Smooth muscle cell (in vitro differentiated cells): ENCODE results near the gene BACH2. TPM values are rescaled to one million over a fixed set of nuclear protein-coding genes. Genes with fewer than 3 reads are reported as not detected.
A peak's percentile ranks its signal among the peaks of the same experiment; 100 is the strongest.

ENCODE experiments used
- DNase-seq: peaks from one replicate; lab custom pipeline; 2025; ENCODE audit not compliant: unreplicated experiment; lab: John Stamatoyannopoulos, UW
- H2AFZ ChIP-seq: fragments of 200-600 bp; sonication (generic); 2 replicates; pipeline ENCODE4 v1.6.0; 2016; ENCODE audit warnings: antibody characterized with exemption, low read depth, mild to moderate bottlenecking
- H3F3A ChIP-seq: fragments of 200-600 bp; sonication (generic); 2 replicates; pipeline ENCODE4 v1.6.0; 2017; ENCODE audit warnings: antibody characterized with exemption, low read depth
- H3K27ac ChIP-seq: fragments of 200-600 bp; sonication (generic); 2 replicates; pipeline ENCODE4 v1.5.1; 2016; ENCODE audit warnings: low read depth, mild to moderate bottlenecking
- H3K27me3 ChIP-seq: fragments of 200-600 bp; sonication (generic); 2 replicates; pipeline ENCODE4 v1.6.1; 2016; ENCODE audit warnings: low read depth, mild to moderate bottlenecking
- H3K36me3 ChIP-seq: fragments of 200-600 bp; sonication (generic); 2 replicates; pipeline ENCODE4 v1.5.1; 2016; ENCODE audit warnings: low read depth
- H3K4me1 ChIP-seq: fragments of 200-600 bp; sonication (generic); 2 replicates; pipeline ENCODE4 v1.5.1; 2016; ENCODE audit warnings: low read depth
- H3K4me2 ChIP-seq: fragments of 200-600 bp; sonication (generic); 2 replicates; pipeline ENCODE4 v1.6.0; 2016; ENCODE audit warnings: mild to moderate bottlenecking
- H3K4me3 ChIP-seq: fragments of 200-600 bp; sonication (generic); 2 replicates; pipeline ENCODE4 v1.5.1; 2016; ENCODE audit warnings: mild to moderate bottlenecking
- H3K79me2 ChIP-seq: fragments of 200-600 bp; sonication (generic); 2 replicates; pipeline ENCODE4 v1.6.0; 2016; ENCODE audit warnings: low read depth, mild to moderate bottlenecking
- H3K9ac ChIP-seq: fragments of 200-600 bp; sonication (generic); 2 replicates; pipeline ENCODE4 v1.6.0; 2016; ENCODE audit warnings: low read depth
- H3K9me3 ChIP-seq: fragments of 200-600 bp; sonication (generic); replicated peaks from 2 replicates; pipeline ENCODE4 v1.5.1; 2016; ENCODE audit warnings: low read depth
- H4K20me1 ChIP-seq: fragments of 200-600 bp; sonication (generic); 2 replicates; pipeline ENCODE4 v1.6.0; 2016; ENCODE audit warnings: low read depth
- CTCF ChIP-seq: fragments of 200-600 bp; sonication (generic); IDR thresholded peaks from 2 replicates; pipeline ENCODE4 v1.5.1; 2017; ENCODE audit warnings: borderline replicate concordance, mild to moderate bottlenecking, antibody characterized with exemption; ENCODE audit not compliant: insufficient read depth, poor library complexity, severe bottlenecking
- WGBS: methylation state at CpG from one replicate; pipeline ENCODE4 v1.1.7; 2016; ENCODE audit warnings: low lambda C conversion rate; 5-methylcytosine and 5-hydroxymethylcytosine counted together
- polyA plus RNA-seq: library from polyadenylated mRNA; unstranded; fragments of >200 nt; fragmentation: Nextera tagmentation; extraction: Ambion mirVana; gene quantifications from 2 replicates; pipeline ENCODE4 v1.2.1, GENCODE V29; 2016
- total RNA-seq: library from RNA; depleted of rRNA; stranded (reverse); fragments of >200 nt; gene quantifications from 2 replicates; pipeline ENCODE4 v1.2.3, GENCODE V29; 2014

The BACH2 gene
- total and polyA plus RNA-seq, 2 experiments from 2014 or later = 3.0 to 4.5 TPM

GRCh38 chr6:90097356-90097755 lies 199.3 kb downstream of the BACH2 start:
- DNase-seq = no peak
- Histone ChIP-seq H3K79me2 (no peaks in the 10 kb centered on the region), H4K20me1 (no peaks in the 10 kb centered on the region), H3K9ac (no peak overlapping the region), H3K4me2 (peak overlapping the region; percentile 25), H2AFZ (no peak overlapping the region), H3F3A (no peaks in the 10 kb centered on the region), H3K27ac (peak overlapping the region; percentile 83), H3K27me3 (no peaks in the 10 kb centered on the region), H3K9me3 (no peaks in the 10 kb centered on the region), H3K4me1 (peaks cover 11% of the 10 kb centered on the region), H3K4me3 (no peak overlapping the region), H3K36me3 (no peaks in the 10 kb centered on the region)
- WGBS = 90% methylated on average over 7 of the region's 7 CpGs
- no peak for TF ChIP-seq CTCF

- Histone ChIP-seq H3K4me3 (no peak overlapping the region), H3K4me2 (peak overlapping the region; percentile 25), H3K9me3 (no peaks in the 10 kb centered on the region), H3K4me1 (peaks cover 11% of the 10 kb centered on the region), H4K20me1 (no peaks in the 10 kb centered on the region), H3K36me3 (no peaks in the 10 kb centered on the region), H3K27me3 (no peaks in the 10 kb centered on the region), H3F3A (no peaks in the 10 kb centered on the region), H3K9ac (no peak overlapping the region), H3K27ac (peak overlapping the region; percentile 83), H2AFZ (no peak overlapping the region), H3K79me2 (no peaks in the 10 kb centered on the region)
- no peak for TF ChIP-seq CTCF
- no peak for DNase-seq
- 87% methylated on average over 4 of the region's 4 CpGs for WGBS
Measured at GRCh38 chr6:90096818-90097217, 199.8 kb downstream of the BACH2 start.

- no peaks in the 10 kb centered on the region for H4K20me1 ChIP-seq
- no peak overlapping the region for H3K9ac ChIP-seq
- no peaks in the 10 kb centered on the region for H3F3A ChIP-seq
- H3K27ac ChIP-seq = no peak overlapping the region
- peaks cover 11% of the 10 kb centered on the region for H3K4me1 ChIP-seq
- no peak for TF ChIP-seq CTCF
- 82% methylated on average over 3 of the region's 3 CpGs for WGBS
- no peaks in the 10 kb centered on the region for H3K27me3 ChIP-seq
- H3K4me2 ChIP-seq = no peak overlapping the region
- H3K9me3 ChIP-seq = no peaks in the 10 kb centered on the region
- no peak overlapping the region for H3K4me3 ChIP-seq
- H2AFZ ChIP-seq = no peak overlapping the region
- H3K79me2 ChIP-seq = no peaks in the 10 kb centered on the region
- no peaks in the 10 kb centered on the region for H3K36me3 ChIP-seq
- no peak for DNase-seq
Measured at GRCh38 chr6:90095788-90096187, 200.9 kb downstream of the BACH2 start.

GRCh38 chr6:90095145-90095544 lies 201.5 kb downstream of the BACH2 start:
- Histone ChIP-seq H3K9me3 (no peaks in the 10 kb centered on the region), H3K4me1 (peaks cover 11% of the 10 kb centered on the region), H3F3A (no peaks in the 10 kb centered on the region), H3K79me2 (no peaks in the 10 kb centered on the region), H3K4me2 (no peak overlapping the region), H3K9ac (no peak overlapping the region), H3K27ac (no peak overlapping the region), H2AFZ (no peak overlapping the region), H3K36me3 (no peaks in the 10 kb centered on the region), H3K4me3 (no peak overlapping the region), H4K20me1 (no peaks in the 10 kb centered on the region), H3K27me3 (no peaks in the 10 kb centered on the region)
- TF ChIP-seq CTCF = no peak
- DNase-seq = no peak
- WGBS = 92% methylated on average over 2 of the region's 2 CpGs
